Measurements from ENCODE around the gene RDH13.
A peak's percentile ranks its signal among the peaks of the same experiment; 100 is the strongest.

Gene RDH13

DNA sequence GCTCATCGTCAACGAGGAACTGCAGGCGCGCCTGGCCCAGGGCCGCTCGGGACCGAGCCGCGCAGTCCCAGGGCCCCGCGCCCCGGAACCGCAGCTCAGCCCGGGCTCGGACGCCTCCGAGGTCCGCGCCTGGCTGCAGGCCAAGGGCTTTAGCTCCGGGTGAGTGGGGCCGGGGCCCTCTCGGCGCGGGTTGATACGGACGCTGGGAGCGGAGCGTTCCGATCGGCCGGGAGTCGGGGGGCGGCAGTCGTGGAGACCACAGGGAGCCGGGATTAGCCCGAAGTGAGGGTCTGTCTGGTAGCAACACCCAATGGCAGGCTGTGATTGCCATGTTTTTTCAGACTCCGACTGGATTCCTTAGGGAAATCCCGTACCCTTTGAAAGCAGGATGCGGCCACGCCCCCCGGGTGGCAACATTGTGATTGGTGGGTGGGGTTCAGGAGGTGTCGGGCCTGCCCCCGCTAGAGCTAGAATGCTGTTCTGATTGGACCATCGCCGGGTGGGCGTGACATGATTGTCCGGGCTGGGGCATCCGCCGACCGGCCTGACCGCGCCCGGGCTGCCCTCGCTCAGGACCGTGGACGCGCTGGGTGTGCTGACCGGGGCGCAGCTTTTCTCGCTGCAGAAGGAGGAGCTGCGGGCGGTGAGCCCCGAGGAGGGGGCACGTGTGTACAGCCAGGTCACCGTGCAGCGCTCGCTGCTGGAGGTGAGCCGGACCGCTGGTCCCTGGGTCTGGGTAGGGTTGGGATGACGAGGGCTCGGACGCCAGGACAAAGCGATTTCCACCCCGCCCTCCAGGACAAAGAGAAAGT lies 24.0 kb upstream of the RDH13 start:
- TF ChIP-seq, protein P1, sequence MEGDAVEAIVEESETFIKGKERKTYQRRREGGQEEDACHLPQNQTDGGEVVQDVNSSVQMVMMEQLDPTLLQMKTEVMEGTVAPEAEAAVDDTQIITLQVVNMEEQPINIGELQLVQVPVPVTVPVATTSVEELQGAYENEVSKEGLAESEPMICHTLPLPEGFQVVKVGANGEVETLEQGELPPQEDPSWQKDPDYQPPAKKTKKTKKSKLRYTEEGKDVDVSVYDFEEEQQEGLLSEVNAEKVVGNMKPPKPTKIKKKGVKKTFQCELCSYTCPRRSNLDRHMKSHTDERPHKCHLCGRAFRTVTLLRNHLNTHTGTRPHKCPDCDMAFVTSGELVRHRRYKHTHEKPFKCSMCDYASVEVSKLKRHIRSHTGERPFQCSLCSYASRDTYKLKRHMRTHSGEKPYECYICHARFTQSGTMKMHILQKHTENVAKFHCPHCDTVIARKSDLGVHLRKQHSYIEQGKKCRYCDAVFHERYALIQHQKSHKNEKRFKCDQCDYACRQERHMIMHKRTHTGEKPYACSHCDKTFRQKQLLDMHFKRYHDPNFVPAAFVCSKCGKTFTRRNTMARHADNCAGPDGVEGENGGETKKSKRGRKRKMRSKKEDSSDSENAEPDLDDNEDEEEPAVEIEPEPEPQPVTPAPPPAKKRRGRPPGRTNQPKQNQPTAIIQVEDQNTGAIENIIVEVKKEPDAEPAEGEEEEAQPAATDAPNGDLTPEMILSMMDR (IDR thresholded peaks at IDR 0.05; ENCODE audit: insufficient read depth, low read depth, low read length, missing control alignments): no peak
- H3K4me3 ChIP-seq (ENCODE audit: low read length): peak overlapping the region; percentile 38
- peak; percentile 93 for DNase-seq (ENCODE audit: low read depth)

GRCh38 chr19:55085923-55086715 lies 23.2 kb upstream of the RDH13 start:
- TF ChIP-seq, protein P1 (IDR thresholded peaks at IDR 0.05; ENCODE audit: insufficient read depth, low read depth, low read length, missing control alignments): no peak
- no peak for DNase-seq (ENCODE audit: low read depth)
- no peak overlapping the region for H3K4me3 ChIP-seq (ENCODE audit: low read length)

DNA sequence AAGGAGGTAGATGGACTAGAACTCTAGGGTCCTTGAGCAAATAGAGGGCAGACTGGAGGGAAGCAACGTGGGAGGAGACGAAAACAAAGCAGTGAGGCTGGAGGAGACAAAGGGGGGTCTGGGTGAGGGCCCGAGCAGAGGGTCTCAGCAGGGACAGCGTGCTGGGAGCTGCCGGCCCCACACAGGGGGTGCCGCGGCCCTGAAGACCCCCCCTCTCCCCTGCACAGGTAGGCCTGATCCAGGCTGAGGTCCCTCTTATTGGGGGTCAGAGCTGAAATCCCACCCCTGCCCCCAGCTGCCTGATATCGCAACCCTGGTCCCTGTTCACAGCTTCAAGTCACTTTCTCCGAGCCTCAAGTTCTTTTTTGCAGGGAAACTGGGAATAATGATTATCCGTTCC lies 21.5 kb upstream of the RDH13 start:
- no peak overlapping the region for H3K4me3 ChIP-seq (ENCODE audit: low read length)
- DNase-seq (ENCODE audit: low read depth): no peak
- TF ChIP-seq, protein P1 (IDR thresholded peaks at IDR 0.05; ENCODE audit: insufficient read depth, low read depth, low read length, missing control alignments): no peak

- no peak overlapping the region for H3K4me3 ChIP-seq (ENCODE audit: low read length)
- TF ChIP-seq, protein P1 (IDR thresholded peaks at IDR 0.05; ENCODE audit: insufficient read depth, low read depth, low read length, missing control alignments): no peak
- no peak for DNase-seq (ENCODE audit: low read depth)
Measured at GRCh38 chr19:55083004-55083850, 20.3 kb upstream of the RDH13 start.

DNA sequence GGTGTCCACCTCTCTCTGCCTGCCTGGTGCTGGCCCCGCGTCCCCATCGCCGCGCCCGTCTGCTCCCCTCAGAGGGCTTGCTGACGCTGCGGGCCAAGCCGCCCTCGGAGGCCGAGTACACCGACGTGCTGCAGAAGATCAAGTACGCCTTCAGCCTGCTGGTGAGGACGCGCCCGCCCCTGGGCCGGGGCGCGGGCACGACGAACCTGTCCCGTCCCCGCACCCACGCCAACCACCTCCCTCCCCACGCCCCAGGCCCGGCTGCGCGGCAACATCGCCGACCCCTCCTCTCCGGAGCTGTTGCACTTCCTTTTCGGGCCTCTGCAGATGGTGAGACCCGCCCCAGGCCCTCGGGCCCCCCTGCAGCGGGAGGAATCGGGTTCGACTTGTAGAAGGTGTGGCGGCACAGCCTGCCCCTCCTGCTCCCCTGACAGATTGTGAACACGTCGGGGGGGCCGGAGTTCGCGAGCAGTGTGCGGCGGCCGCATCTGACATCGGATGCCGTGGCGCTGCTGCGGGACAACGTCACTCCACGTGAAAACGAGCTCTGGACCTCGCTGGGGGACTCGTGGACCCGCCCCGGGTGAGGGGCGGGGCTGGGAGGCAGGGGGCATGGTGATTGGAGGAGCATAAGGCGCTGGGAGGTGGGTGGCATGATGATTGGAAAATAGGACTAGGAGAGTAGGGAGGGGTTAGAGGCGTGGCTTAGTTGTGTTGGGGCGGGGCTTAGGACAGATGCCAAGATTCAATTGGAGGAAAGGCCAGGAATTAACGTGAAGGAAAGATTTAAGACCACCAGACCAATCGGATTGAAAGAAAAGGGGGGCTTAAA lies 19.3 kb upstream of the RDH13 start:
- TF ChIP-seq, protein P1 (IDR thresholded peaks at IDR 0.05; ENCODE audit: insufficient read depth, low read depth, low read length, missing control alignments): no peak
- DNase-seq (ENCODE audit: low read depth): peak; percentile 38
- no peak overlapping the region for H3K4me3 ChIP-seq (ENCODE audit: low read length)

DNA sequence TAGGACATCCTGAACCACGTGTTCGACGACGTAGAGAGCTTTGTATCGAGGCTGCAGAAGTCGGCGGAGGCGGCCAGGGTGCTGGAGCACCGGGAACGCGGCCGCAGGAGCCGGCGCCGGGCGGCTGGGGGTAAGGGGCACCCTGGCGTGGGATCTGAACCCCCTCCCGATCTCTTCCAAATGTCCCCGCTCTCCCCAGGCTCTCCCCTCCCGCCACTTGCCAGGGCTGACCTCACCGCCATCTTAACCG lies 18.7 kb upstream of the RDH13 start:
- TF ChIP-seq, protein P1 (IDR thresholded peaks at IDR 0.05; ENCODE audit: insufficient read depth, low read depth, low read length, missing control alignments): no peak
- DNase-seq (ENCODE audit: low read depth): no peak
- H3K4me3 ChIP-seq (ENCODE audit: low read length): no peak overlapping the region
